Glomerular endothelial cell (primary cell): ENCODE measurements around the gene ATXN2. TPM values are rescaled to one million over a fixed set of nuclear protein-coding genes. Genes with fewer than 3 reads are reported as not detected.
"Not testable (repeated sequence)": the region's sequence is repeated elsewhere in the genome, so short reads cannot be mapped to it uniquely, and the experiment has no call there.

Source experiments
- DNase-seq: peaks from one replicate; pipeline ENCODE4 v3.0.0-alpha.2; 2011; ENCODE audit warnings: low read depth, low spot score; ENCODE audit errors: extremely low read depth
- total RNA-seq: library from RNA; depleted of rRNA; stranded (reverse); fragments of >200 nt; gene quantifications from 2 replicates; pipeline ENCODE4 v1.2.3, GENCODE V29; 2015

The ATXN2 gene
- total RNA-seq, 1 donor from 2014 or later: 51.8 TPM

- DNase-seq: no peak
Measured at GRCh38 chr12:111406474-111407376, 192.4 kb downstream of the ATXN2 start.

GRCh38 chr12:111405859-111406473 lies 193.1 kb downstream of the ATXN2 start, which contains the start of gene SH2B3:
SH2B3 (plus strand) TSS chr12:111405923; CDS start chr12:111418146, 12,223 bp downstream.
- no peak for DNase-seq

- DNase-seq: peak; percentile 76
Measured at GRCh38 chr12:111405149-111405858, 193.8 kb downstream of the ATXN2 start.

GRCh38 chr12:111404362-111405148 lies 194.6 kb downstream of the ATXN2 start:
- no peak for DNase-seq

- not testable (repeated sequence) for DNase-seq
Measured at GRCh38 chr12:111402490-111402824, 196.7 kb downstream of the ATXN2 start.

Other genes starting within 250 kb of the ATXN2 start
- gene PHETA1, start 230.2 kb downstream of the ATXN2 start, total RNA-seq: 16.5 and 19.5 TPM in 2 replicates
- gene SH2B3, start 193.4 kb downstream of the ATXN2 start, total RNA-seq: 170 and 231 TPM in 2 replicates
- gene BRAP, start 86.6 kb upstream of the ATXN2 start, total RNA-seq: 15.6 and 16.9 TPM in 2 replicates
- 18.5 and 18.9 TPM in 2 replicates for gene ACAD10, start 86.7 kb upstream of the ATXN2 start, total RNA-seq
- 40.3 and 69.5 TPM in 2 replicates for gene ALDH2, start 167.6 kb upstream of the ATXN2 start, total RNA-seq
- gene MAPKAPK5, start 242.9 kb upstream of the ATXN2 start, total RNA-seq: 32.7 and 40.4 TPM in 2 replicates